ENCODE measurements around the gene DHRS9.

- TF ChIP-seq, protein P1, sequence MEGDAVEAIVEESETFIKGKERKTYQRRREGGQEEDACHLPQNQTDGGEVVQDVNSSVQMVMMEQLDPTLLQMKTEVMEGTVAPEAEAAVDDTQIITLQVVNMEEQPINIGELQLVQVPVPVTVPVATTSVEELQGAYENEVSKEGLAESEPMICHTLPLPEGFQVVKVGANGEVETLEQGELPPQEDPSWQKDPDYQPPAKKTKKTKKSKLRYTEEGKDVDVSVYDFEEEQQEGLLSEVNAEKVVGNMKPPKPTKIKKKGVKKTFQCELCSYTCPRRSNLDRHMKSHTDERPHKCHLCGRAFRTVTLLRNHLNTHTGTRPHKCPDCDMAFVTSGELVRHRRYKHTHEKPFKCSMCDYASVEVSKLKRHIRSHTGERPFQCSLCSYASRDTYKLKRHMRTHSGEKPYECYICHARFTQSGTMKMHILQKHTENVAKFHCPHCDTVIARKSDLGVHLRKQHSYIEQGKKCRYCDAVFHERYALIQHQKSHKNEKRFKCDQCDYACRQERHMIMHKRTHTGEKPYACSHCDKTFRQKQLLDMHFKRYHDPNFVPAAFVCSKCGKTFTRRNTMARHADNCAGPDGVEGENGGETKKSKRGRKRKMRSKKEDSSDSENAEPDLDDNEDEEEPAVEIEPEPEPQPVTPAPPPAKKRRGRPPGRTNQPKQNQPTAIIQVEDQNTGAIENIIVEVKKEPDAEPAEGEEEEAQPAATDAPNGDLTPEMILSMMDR (conservative IDR thresholded peaks at IDR 0.05; ENCODE audit: low read depth, low read length): no peak
- TF ChIP-seq MAZ (IDR thresholded peaks at IDR 0.05; ENCODE audit: borderline replicate concordance, low read depth, low read length) (no peak), RCOR1 (IDR thresholded peaks at IDR 0.05; ENCODE audit: insufficient replicate concordance, low read length) (no peak), BHLHE40 (IDR thresholded peaks at IDR 0.05; ENCODE audit: low read depth, low read length) (no peak), RFX5 (IDR thresholded peaks at IDR 0.05; ENCODE audit: low read depth, low read length) (no peak), FOS (IDR thresholded peaks at IDR 0.05; ENCODE audit: low read depth, low read length) (no peak), POLR2A (IDR thresholded peaks at IDR 0.05; ENCODE audit: low read depth, low read length) (no peak), SMC3 (IDR thresholded peaks at IDR 0.05; ENCODE audit: low read depth, low read length) (no peak), NFE2L2 (IDR thresholded peaks at IDR 0.05; ENCODE audit: low read depth, low read length) (no peak), MXI1 (IDR thresholded peaks at IDR 0.05; ENCODE audit: borderline replicate concordance, low read depth, low read length) (no peak)
- TF ChIP-seq, protein P2, sequence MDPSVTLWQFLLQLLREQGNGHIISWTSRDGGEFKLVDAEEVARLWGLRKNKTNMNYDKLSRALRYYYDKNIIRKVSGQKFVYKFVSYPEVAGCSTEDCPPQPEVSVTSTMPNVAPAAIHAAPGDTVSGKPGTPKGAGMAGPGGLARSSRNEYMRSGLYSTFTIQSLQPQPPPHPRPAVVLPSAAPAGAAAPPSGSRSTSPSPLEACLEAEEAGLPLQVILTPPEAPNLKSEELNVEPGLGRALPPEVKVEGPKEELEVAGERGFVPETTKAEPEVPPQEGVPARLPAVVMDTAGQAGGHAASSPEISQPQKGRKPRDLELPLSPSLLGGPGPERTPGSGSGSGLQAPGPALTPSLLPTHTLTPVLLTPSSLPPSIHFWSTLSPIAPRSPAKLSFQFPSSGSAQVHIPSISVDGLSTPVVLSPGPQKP (IDR thresholded peaks at IDR 0.05; ENCODE audit: borderline replicate concordance, low read depth, low read length): no peak
Measured at GRCh38 chr2:169090133-169090820, 20.9 kb downstream of the DHRS9 start.
